ENCODE data around the gene FREM2. TPM values are rescaled to one million over a fixed set of nuclear protein-coding genes. Genes with fewer than 3 reads are reported as not detected.

The FREM2 gene
- total and polyA plus RNA-seq, 2 donors (not counting 3 experiments of a cell fraction or from before 2014, with no cell fraction given): under 0.01 TPM; not detected in 1

- no peaks in the 10 kb centered on the region for H3K27me3 ChIP-seq (ENCODE audit: control insufficient read depth in 2 of 2, insufficient read depth in 2 of 2, low read length in 2 of 2)
- H3K9ac ChIP-seq (replicated peaks; ENCODE audit: extremely low read depth, insufficient read depth, low read length): no peak overlapping the region
- peaks cover 2% of the 10 kb centered on the region for H3K9me1 ChIP-seq (replicated peaks; ENCODE audit: control insufficient read depth, extremely low read depth, insufficient read depth, low read length)
- TF ChIP-seq MAX (IDR thresholded peaks at IDR 0.05; ENCODE audit: insufficient read depth, insufficient read length) (no peak), CTCF (IDR thresholded peaks at IDR 0.05; ENCODE audit: extremely low read depth in 1 of 2, insufficient read depth in 1 of 2, low read depth in 1 of 2, low read length in 2 of 2) (no peak), POLR2A (IDR thresholded peaks at IDR 0.05; ENCODE audit: low read depth, low read length) (no peak), GATA2 (IDR thresholded peaks at IDR 0.05; ENCODE audit: insufficient read depth, insufficient read length, low read depth, low read length) (no peak)
- no peaks in the 10 kb centered on the region for H3K36me3 ChIP-seq (ENCODE audit: control insufficient read depth in 2 of 2, extremely low read depth in 1 of 2, insufficient read depth in 2 of 2, low read length in 2 of 2)
- H3K79me2 ChIP-seq (ENCODE audit: control insufficient read depth, insufficient read depth, low read length): no peaks in the 10 kb centered on the region
- no peaks in the 10 kb centered on the region for H3K4me1 ChIP-seq (ENCODE audit: control insufficient read depth, extremely low read depth, insufficient read depth, low read length)
- ChIA-PET POLR2A (no interaction called here), CTCF (no interaction called here)
- dilution Hi-C loops (cut with MboI; ENCODE audit: extremely low pct_ligation_motif_present, low sequenced_read_pairs): no loop called here
- H2AFZ ChIP-seq (ENCODE audit: low read depth, low read length): no peak overlapping the region
- FAIRE-seq (no peak), DNase-seq (ENCODE audit: low read depth, low spot score) (no peak)
- no peak overlapping the region for H3K4me3 ChIP-seq (replicated peaks in 1 of 3; ENCODE audit: insufficient read depth in 1 of 3, low read depth in 1 of 3, low read length in 3 of 3)
- no TSS peak for BruUV-seq (replicated peaks)
- intact Hi-C loops (cut with micrococcal nuclease): no loop called here
- H4K20me1 ChIP-seq (replicated peaks; ENCODE audit: control insufficient read depth, extremely low read depth, insufficient read depth, low read length): no peaks in the 10 kb centered on the region
- H3K4me2 ChIP-seq (ENCODE audit: insufficient read depth, low read length): no peak overlapping the region
- no peak overlapping the region for H3K27ac ChIP-seq (ENCODE audit: insufficient read depth, low read depth, low read length)
- no peaks in the 10 kb centered on the region for H3K9me3 ChIP-seq (replicated peaks; ENCODE audit: control insufficient read depth, insufficient read depth, low read length)
Observed at GRCh38 chr13:38703255-38703654, 16.4 kb downstream of the FREM2 start.

- H2AFZ ChIP-seq (ENCODE audit: low read depth, low read length): no peak overlapping the region
- intact Hi-C loops (cut with micrococcal nuclease): no loop called here
- no peaks in the 10 kb centered on the region for H4K20me1 ChIP-seq (replicated peaks; ENCODE audit: control insufficient read depth, extremely low read depth, insufficient read depth, low read length)
- no peaks in the 10 kb centered on the region for H3K9me3 ChIP-seq (replicated peaks; ENCODE audit: control insufficient read depth, insufficient read depth, low read length)
- no peaks in the 10 kb centered on the region for H3K36me3 ChIP-seq (ENCODE audit: control insufficient read depth in 2 of 2, extremely low read depth in 1 of 2, insufficient read depth in 2 of 2, low read length in 2 of 2)
- H3K27me3 ChIP-seq (ENCODE audit: control insufficient read depth in 2 of 2, insufficient read depth in 2 of 2, low read length in 2 of 2): no peaks in the 10 kb centered on the region
- CTCF ChIA-PET: no interaction called here
- no peak overlapping the region for H3K4me3 ChIP-seq (replicated peaks in 1 of 3; ENCODE audit: insufficient read depth in 1 of 3, low read depth in 1 of 3, low read length in 3 of 3)
- no peaks in the 10 kb centered on the region for H3K4me1 ChIP-seq (ENCODE audit: control insufficient read depth, extremely low read depth, insufficient read depth, low read length)
- H3K9me1 ChIP-seq (replicated peaks; ENCODE audit: control insufficient read depth, extremely low read depth, insufficient read depth, low read length): peaks cover 2% of the 10 kb centered on the region
- FAIRE-seq (no peak), DNase-seq (ENCODE audit: low read depth, low spot score) (no peak)
- no peak overlapping the region for H3K27ac ChIP-seq (ENCODE audit: insufficient read depth, low read depth, low read length)
- no peak overlapping the region for H3K9ac ChIP-seq (replicated peaks; ENCODE audit: extremely low read depth, insufficient read depth, low read length)
- H3K79me2 ChIP-seq (ENCODE audit: control insufficient read depth, insufficient read depth, low read length): no peaks in the 10 kb centered on the region
- dilution Hi-C loops (cut with MboI; ENCODE audit: extremely low pct_ligation_motif_present, low sequenced_read_pairs): no loop called here
- POLR2A ChIA-PET: no interaction called here
- BruUV-seq (replicated peaks): no TSS peak
- TF ChIP-seq JUN (IDR thresholded peaks at IDR 0.05; ENCODE audit: borderline replicate concordance, insufficient read depth, insufficient read length, low read depth): no peak
- TF ChIP-seq GATA2 (IDR thresholded peaks at IDR 0.05; ENCODE audit: insufficient read depth, insufficient read length, low read depth, low read length): no peak
- TF ChIP-seq MYC (IDR thresholded peaks at IDR 0.05; ENCODE audit: low read depth, low read length): no peak
- TF ChIP-seq POLR2AphosphoS5 (IDR thresholded peaks at IDR 0.05; ENCODE audit: insufficient read depth, low read depth, low read length): no peak
- no peak for TF ChIP-seq CTCF (IDR thresholded peaks at IDR 0.05; ENCODE audit: extremely low read depth in 1 of 2, insufficient read depth in 1 of 2, low read depth in 1 of 2, low read length in 2 of 2)
- TF ChIP-seq FOS (IDR thresholded peaks at IDR 0.05; ENCODE audit: borderline replicate concordance, insufficient read depth, low read length): no peak
- TF ChIP-seq MAX (IDR thresholded peaks at IDR 0.05; ENCODE audit: insufficient read depth, insufficient read length): no peak
- TF ChIP-seq POLR2A (IDR thresholded peaks at IDR 0.05; ENCODE audit: low read depth, low read length): no peak
- no peak for TF ChIP-seq EZH2 (IDR thresholded peaks at IDR 0.05; ENCODE audit: borderline replicate concordance, low read depth, low read length, severe bottlenecking)
- H3K4me2 ChIP-seq (ENCODE audit: insufficient read depth, low read length): no peak overlapping the region
Observed at GRCh38 chr13:38705365-38705764, 18.5 kb downstream of the FREM2 start.

Measured in endothelial cell of umbilical vein (primary cell).